HG02610 (cell line): Measurements from ENCODE around the gene SETD7.
A peak's percentile ranks its signal among the peaks of the same experiment; 100 is the strongest.

Experiments used
- ATAC-seq: cut with Tn5 transposase; IDR thresholded peaks from one replicate; pipeline ENCODE4 v1.9.1; 2021; ENCODE audit warnings: mild to moderate bottlenecking, moderate library complexity; ENCODE audit not compliant: unreplicated experiment

SETD7 gene

GRCh38 chr4:139575072-139575471 is 19.1 kb upstream of the SETD7 start:
- ATAC-seq, result no peak

DNA sequence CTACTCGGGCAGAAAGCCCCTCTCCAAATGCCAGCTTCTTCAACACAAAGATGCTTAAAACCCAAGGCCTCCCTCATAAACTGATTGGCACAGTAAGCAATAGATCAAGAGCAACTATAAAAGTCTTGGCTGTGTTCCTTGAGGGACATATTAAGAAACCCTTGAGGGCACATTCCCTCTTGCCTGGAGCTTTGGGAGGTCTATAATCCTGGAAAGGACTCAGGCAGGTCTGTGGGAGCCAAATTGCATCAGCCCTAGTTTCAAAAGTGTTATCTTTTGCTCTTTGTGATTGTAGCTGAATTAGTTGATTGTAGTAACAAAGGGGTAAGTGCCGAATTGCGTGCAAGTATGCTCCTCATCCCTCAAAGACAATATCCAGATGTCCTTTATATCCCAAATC is 18.6 kb upstream of the SETD7 start:
- no peak for ATAC-seq

DNA sequence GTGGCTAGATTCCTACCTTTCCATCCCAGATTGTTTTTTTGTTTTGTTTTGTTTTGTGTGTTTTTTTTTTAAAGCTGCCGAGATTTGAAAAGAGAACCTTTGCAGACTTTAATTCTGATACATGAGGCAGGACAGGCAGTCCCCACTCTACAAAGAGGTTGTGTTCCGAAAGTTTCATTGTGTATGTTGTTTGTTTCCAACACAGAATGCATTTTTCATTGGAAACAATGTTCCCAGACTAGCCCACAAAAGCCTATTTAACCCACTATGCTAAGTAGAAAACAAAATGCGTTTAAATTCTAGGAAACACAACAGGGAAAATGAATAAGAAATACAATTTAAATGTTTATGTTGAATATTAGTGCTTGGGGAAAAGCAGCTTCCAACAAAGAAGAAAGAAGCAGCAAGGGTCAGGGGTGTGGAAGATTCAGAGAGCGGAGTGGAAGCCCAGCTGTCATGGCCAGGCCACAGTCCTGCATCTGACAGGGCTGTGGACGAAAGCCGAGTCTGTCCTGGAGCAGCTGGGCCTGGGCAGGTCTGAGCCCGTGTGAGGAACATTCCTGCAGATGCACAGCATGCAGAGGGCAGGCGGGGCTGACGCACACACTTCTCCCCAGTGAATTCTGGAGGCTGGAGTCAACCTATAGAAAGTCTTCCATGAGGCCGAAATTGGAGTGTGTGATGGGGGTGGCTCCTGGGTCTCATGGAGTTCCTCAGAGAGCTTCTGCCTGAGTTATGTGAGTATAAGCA is 12.4 kb upstream of the SETD7 start:
- ATAC-seq, result no peak

DNA sequence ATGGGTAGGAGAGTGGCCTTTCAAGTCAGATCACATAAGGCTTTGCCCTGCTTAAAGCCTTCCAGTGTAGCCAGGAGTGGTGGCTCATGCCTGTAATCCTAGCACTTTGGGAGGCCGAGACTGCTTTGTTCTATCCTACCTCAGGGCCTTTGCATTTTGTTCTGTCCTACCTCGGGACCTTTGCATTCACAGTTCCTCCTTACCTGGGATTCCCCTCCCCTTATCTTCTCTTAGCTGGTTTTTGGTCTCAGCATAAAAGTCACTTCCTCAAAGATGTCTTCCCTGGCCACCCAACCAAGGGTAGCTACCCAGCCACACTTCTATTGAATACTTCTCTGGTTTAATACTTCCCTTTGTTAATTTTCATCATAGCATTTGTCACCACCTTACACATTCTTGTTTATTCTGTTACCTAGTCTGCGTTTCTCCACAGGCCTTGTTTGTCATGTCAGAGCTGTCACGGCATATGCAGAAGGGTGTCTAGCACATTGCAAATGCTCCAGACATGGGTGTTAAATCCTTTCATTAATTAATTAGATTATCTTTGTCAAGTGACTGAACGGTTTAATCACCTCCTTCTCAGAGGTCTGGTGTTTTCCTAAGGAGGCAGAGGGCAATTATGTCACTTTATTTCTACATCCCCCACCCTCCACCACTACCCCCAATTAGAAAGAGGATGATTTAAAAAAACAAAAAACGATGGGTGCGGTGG is 11.3 kb upstream of the SETD7 start:
- peak; percentile 61 for ATAC-seq

GRCh38 chr4:139564502-139564901 is 8.5 kb upstream of the SETD7 start:
- ATAC-seq, result no peak

DNA sequence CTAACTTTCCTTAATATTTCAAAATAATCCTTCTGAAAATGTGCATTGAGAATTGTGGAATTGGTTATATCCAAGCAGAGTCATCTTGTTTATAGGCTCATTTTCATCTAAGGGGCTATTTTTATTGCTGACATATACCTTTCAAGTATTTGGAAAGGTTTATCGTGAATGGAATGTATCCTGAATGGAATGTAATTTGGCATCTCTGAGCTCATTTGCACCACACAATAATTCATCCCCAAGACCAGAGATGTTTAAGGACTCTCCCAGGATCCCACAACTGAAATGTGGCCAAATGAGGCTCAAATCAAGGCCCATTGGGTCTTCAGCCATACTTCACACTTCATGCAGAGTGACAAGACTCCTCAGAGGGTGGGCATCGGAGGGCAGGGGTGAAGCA is 7.5 kb upstream of the SETD7 start:
- no peak for ATAC-seq

DNA sequence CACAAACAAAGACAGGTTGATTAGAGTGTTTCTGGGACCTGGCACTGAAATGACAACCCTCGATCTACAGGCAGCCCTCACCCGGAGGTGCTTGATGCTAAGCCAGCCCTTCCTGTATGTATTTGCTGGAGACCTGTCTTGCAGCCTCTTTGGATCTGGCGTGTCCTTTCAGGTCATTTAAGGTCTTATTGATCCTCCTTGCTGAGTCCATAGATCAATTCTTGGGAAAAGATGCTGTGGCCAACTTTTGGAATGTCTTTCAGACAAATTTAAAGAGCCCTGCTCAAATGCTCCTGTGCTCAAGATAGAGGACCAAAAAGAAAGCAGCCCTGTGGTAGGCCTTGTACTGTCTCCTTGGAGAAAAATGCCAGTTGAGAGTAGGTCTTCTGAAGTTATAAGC is 6.8 kb upstream of the SETD7 start:
- ATAC-seq, result no peak

DNA sequence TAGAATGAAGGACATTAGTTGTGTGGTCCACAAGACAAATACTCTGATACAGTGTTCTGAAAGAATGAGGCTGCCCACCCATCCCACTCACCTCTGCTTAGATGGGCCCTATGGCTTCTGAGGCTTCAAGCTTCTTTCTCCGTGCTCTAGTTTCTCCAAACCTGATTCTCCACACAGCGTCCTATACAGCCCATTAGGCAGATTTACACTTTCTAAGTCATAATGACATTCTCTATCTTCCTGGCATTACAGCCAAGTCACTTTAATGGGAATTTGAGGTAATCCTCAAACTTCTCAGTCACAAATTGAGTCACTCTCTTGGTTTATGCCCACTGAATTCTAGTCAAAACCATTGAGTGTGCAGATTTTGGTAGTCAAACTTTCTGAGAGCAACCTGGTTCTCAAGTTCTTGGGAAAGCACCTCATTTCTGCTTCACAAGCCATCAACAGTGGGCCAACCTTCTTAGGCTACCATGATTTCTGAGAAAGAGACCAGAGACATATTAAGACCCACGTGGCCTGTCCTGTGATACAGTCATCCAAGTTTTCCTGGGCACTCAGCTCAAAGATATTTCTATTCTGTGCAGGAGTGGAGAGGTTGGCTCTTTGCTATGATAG is 6.2 kb upstream of the SETD7 start:
- ATAC-seq, result no peak

DNA sequence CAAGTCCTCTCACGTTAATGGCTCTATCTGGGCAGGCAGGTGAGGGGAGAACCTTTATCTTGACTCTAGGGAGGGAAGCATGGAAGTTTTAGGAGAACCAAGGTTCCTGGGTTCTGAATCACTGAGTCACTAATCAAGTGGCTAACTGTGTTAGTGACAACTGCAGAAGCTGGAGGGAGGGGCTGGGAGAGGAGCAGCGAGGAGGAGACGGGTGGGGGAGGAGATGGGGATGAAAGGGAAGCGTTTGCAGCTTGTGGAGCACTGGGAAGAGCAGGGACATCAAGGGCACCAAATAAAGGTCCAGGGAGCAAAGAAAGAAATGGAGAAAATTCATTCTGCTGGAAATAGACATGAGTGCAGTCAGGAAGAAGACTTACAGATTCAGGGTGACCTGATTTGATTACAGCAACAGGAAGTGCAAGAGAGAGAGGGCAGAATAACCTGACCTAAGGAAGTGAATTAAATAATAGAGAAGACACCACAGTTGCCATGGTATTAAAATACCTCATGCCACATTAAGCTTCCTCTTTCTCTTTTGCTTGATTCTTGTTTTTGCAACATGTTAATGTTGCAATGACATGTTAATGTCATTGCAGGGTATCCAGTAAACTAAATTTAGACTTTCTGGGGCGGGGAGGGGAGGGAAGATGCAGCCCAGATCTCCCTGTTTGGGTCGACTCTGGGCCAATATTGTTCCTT is 4.5 kb upstream of the SETD7 start:
- ATAC-seq, result no peak

- no peak for ATAC-seq
Measured at GRCh38 chr4:139559687-139560086, 3.7 kb upstream of the SETD7 start.

DNA sequence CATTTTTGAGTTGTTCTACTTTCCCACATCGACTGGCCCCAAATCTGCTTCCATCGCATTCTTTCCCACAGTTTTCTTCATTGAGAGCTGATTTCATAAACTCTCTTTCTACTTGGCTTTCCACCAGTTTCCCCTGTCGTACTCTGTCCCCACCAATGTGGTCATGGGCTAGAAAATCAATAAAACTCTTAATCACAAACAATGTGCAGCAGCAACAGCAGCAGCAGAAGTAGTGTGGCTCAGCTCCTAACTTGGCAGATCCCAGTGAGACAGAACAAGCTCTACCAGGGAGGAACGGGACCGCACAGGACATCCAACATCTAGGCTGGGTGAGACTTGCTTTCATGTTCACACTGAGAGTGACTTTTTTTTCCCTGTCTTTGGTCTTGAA is 3.1 kb upstream of the SETD7 start:
- ATAC-seq, result no peak

DNA sequence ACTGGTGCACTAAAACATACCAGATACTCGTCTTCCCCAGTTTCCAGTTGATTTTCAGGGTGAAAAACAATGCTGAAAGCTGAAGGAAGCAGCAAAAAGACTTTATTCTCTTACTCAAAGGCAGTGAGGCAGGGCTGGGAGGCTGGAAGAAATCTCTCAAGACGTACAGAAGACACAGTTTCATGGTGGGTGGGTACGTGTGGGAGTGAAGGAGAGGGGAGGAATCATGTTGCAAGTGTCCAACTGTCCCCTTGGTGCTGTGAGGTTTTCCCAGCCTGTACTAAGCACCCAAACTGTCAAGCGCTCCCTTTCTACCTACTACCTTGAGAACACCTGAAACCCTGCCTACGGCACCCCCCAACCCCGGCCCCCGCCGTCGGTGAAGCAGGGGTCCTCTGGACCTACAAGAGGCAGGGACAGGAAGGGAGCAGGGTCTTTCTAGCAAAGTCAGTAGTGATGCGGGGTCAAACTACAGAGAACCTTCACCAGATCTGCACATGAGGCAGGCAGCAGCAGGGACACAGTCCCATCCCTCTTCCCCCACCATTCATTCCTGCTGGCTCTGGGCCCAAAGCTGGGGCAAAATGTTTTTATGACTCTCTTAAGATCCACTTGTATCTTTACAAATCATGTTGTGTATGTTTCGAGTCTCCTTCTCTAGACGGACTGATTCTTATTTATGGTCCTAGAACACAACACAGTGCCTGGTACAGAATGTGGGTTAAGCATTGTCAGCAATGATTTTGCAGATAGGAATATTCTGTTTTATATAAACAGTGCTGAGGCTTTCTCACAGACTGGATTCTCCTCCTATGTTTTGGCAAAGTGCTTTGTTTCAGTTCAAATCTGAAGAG is 2.4 kb upstream of the SETD7 start:
- ATAC-seq, result no peak

DNA sequence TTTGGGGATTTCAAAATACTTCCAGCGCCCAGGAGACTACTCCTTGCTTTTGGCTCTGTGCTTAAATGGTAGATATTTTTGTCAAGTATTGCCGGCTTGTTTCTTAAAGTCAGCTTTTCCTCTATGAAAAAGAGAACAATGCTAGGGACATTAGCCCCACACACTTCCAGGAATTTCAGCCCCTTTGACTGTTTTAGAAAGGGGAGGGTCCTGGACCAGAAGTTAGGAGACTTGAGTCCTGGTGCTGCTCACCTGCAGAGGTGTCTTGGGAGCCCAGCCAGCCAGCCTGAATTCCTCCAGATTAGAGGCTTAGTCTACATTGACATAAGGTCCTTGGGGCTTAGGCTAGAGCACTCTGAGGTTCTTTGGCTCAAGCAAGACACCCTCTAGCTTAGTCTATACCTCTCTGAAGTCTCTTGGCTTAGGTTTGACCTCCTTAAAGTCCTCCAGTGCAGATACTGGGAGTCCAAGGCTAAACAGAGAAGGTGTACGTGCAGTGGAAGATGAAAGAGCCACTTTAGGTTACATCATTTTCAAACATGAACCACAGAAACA is 1.6 kb upstream of the SETD7 start:
- ATAC-seq, result no peak

GRCh38 chr4:139556724-139557555 is 921 bp upstream of the SETD7 start:
- peak; percentile 20 for ATAC-seq

DNA sequence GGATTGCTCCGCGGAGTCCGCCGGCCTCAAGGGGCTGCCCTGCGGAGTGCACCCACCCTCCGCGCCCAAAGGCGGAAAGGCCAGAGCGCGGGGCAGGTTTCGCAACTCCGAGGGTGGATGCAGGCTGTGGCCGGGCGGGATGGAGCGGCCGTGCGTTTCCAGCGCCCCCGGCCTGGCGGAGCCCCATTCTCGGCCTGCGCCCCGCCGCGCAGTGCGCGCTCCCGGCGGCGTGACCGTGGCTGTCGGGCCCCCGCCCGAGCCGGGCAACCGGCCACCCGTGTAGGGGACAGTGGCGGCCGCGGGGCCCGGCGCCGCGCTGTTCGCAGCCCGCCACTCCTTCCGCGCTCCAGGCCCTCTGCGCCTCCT is 331 bp downstream of the SETD7 start:
- ATAC-seq, result peak; percentile 15

GRCh38 chr4:139554893-139555704 is 920 bp downstream of the SETD7 start:
- ATAC-seq, result peak; percentile 39

GRCh38 chr4:139554642-139554892 is 1.5 kb downstream of the SETD7 start:
- ATAC-seq, result no peak

DNA sequence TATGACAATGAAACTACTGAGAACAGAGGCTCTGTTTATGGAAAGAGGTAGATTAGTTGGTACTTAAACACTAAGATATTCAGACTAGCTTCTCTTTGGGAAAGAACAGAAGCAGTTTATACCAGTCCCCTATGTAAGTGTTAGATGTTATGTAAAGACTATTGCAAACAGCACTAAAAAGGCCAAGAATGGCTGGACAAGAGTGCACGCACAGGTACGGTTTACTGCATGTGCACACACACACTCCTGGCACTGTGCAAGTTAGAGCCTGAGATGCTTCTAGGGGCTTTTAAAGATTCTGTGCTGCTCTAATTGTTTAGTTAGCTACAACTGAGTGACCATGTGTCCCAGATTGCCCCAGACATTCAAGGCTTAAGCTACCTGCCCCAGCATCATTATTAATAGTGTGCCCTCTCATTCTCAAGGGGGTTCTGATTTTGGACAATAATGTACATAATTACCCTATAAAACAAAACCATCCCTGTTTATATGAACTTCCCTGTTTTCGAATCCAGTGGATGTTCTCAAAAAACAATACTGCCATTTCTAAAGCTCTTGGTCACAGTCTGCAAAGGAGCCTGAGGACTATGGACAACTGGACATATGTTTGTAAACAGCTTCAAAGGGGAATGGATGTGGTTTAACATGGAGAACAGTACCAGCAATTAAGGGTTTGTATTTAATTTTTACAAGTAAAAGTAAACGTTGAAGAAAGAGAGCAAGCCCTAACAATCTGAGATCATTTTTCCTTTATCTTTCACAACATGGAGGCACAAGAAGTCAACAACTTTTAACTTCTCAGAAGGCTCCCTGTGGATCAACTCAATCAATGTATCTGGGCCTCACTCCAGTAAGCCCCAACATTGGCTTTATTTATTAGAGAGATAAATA is 2.0 kb downstream of the SETD7 start:
- ATAC-seq, result no peak
